ENCODE data around the gene SPATA31A7.
"Not testable (repeated sequence)": the region's sequence is repeated elsewhere in the genome, so short reads cannot be mapped to it uniquely, and the experiment has no call there.

DNA sequence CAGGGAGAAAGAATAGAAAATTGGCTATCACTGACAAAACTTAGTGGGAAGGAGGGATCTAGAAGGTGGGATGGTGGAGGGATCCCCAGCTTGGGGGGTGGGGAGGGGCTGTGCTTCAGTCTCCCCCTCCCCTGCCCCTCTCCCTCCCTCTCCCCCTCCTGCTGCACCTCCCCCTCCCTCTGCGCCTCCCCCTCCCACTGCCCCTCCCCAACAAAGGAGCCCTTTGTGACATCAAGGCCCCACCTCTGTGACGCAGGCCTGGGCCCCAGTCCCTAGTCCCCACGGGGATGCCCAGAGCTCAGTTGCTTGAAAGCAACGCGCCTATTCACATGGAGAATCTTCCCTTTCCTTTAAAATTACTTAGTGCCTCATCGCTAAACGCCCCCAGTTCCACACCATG lies at the start of gene SPATA31A7:
- not testable (repeated sequence) for TF ChIP-seq EZH2 (IDR thresholded peaks at IDR 0.05; ENCODE audit: borderline replicate concordance, low read depth, low read length, poor library complexity, severe bottlenecking)
- TF ChIP-seq, protein P1, sequence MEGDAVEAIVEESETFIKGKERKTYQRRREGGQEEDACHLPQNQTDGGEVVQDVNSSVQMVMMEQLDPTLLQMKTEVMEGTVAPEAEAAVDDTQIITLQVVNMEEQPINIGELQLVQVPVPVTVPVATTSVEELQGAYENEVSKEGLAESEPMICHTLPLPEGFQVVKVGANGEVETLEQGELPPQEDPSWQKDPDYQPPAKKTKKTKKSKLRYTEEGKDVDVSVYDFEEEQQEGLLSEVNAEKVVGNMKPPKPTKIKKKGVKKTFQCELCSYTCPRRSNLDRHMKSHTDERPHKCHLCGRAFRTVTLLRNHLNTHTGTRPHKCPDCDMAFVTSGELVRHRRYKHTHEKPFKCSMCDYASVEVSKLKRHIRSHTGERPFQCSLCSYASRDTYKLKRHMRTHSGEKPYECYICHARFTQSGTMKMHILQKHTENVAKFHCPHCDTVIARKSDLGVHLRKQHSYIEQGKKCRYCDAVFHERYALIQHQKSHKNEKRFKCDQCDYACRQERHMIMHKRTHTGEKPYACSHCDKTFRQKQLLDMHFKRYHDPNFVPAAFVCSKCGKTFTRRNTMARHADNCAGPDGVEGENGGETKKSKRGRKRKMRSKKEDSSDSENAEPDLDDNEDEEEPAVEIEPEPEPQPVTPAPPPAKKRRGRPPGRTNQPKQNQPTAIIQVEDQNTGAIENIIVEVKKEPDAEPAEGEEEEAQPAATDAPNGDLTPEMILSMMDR (conservative IDR thresholded peaks at IDR 0.05; ENCODE audit: low read depth, low read length) = not testable (repeated sequence)

Measured in A673 (cell line).